ENCODE measurements around the gene HCST. TPM values are rescaled to one million over a fixed set of nuclear protein-coding genes. Genes with fewer than 3 reads are reported as not detected.

Gene HCST
- 2.4 and 2.8 TPM in 2 replicates for total RNA-seq (2014; rRNA removed; shearing (Covaris generic))

- peaks cover 4% of the 10 kb centered on the region; the same call in 1 of the 2 replicates for H3K27me3 ChIP-seq (ENCODE audit: control insufficient read depth, insufficient read depth, low read length)
- H3K36me3 ChIP-seq (replicated peaks; ENCODE audit: control insufficient read depth, insufficient read depth, low read length): peaks cover 4% of the 10 kb centered on the region
- no peak for DNase-seq
- H3K4me3 ChIP-seq (ENCODE audit: insufficient read depth, low read depth, low read length): peak within 1 kb of the TSS; percentile 47
Observed at GRCh38 chr19:35901854-35902661, at the start of gene HCST. TSS of gene HCST (plus strand) at chr19:35902529. CDS start at chr19:35902594, 65 bp downstream.

GRCh38 chr19:35853038-35853756 is 49.1 kb upstream of the HCST start:
- Histone ChIP-seq H3K4me3 (ENCODE audit: insufficient read depth, low read depth, low read length) (no peak overlapping the region), H3K27me3 (ENCODE audit: control insufficient read depth, insufficient read depth, low read length) (peaks cover 64% of the 10 kb centered on the region), H3K36me3 (replicated peaks; ENCODE audit: control insufficient read depth, insufficient read depth, low read length) (no peaks in the 10 kb centered on the region)
- DNase-seq: no peak

GRCh38 chr19:35856546-35857149 is 45.7 kb upstream of the HCST start, which contains the start of gene KIRREL2:
TSS of gene KIRREL2 (plus strand) at chr19:35856911. CDS start at chr19:35857120, 209 bp downstream.
- DNase-seq: peak; percentile 95

GRCh38 chr19:35858311-35858710 is 44.0 kb upstream of the HCST start:
- Histone ChIP-seq H3K36me3 (replicated peaks; ENCODE audit: control insufficient read depth, insufficient read depth, low read length) (no peaks in the 10 kb centered on the region), H3K27me3 (ENCODE audit: control insufficient read depth, insufficient read depth, low read length) (peaks cover 82% of the 10 kb centered on the region), H3K4me3 (ENCODE audit: insufficient read depth, low read depth, low read length) (no peak overlapping the region)
- DNase-seq: no peak

More at GRCh38 chr19:35856546-35857149, 45.7 kb upstream of the HCST start, which contains the start of gene KIRREL2:
- Histone ChIP-seq H3K27me3 (ENCODE audit: control insufficient read depth, insufficient read depth, low read length) (peaks cover 78% of the 10 kb centered on the region), H3K4me3 (ENCODE audit: insufficient read depth, low read depth, low read length) (peak within 1 kb of the TSS; percentile 61), H3K36me3 (replicated peaks; ENCODE audit: control insufficient read depth, insufficient read depth, low read length) (no peaks in the 10 kb centered on the region)

- peaks cover 85% of the 10 kb centered on the region for H3K27me3 ChIP-seq (ENCODE audit: control insufficient read depth, insufficient read depth, low read length)
- H3K4me3 ChIP-seq (ENCODE audit: insufficient read depth, low read depth, low read length): no peak overlapping the region
- DNase-seq: no peak
- no peaks in the 10 kb centered on the region for H3K36me3 ChIP-seq (replicated peaks; ENCODE audit: control insufficient read depth, insufficient read depth, low read length)
Observed at GRCh38 chr19:35859414-35859813, 42.9 kb upstream of the HCST start.

- Histone ChIP-seq H3K27me3 (ENCODE audit: control insufficient read depth, insufficient read depth, low read length) (peaks cover 81% of the 10 kb centered on the region), H3K4me3 (ENCODE audit: insufficient read depth, low read depth, low read length) (peak overlapping the region; percentile 47), H3K36me3 (replicated peaks; ENCODE audit: control insufficient read depth, insufficient read depth, low read length) (no peaks in the 10 kb centered on the region)
Observed at GRCh38 chr19:35860436-35860817, 41.9 kb upstream of the HCST start.

GRCh38 chr19:35860818-35861639 is 41.3 kb upstream of the HCST start:
- Histone ChIP-seq H3K36me3 (replicated peaks; ENCODE audit: control insufficient read depth, insufficient read depth, low read length) (no peaks in the 10 kb centered on the region), H3K4me3 (ENCODE audit: insufficient read depth, low read depth, low read length) (peak overlapping the region; percentile 47), H3K27me3 (ENCODE audit: control insufficient read depth, insufficient read depth, low read length) (peaks cover 82% of the 10 kb centered on the region)
- peak; percentile 99 for DNase-seq

More at GRCh38 chr19:35860436-35860817, 41.9 kb upstream of the HCST start:
- peak; percentile 77 for DNase-seq

GRCh38 chr19:35861640-35862160 is 40.6 kb upstream of the HCST start:
- DNase-seq: peak; percentile 80
- Histone ChIP-seq H3K4me3 (ENCODE audit: insufficient read depth, low read depth, low read length) (peak overlapping the region; percentile 47), H3K27me3 (ENCODE audit: control insufficient read depth, insufficient read depth, low read length) (peaks cover 80% of the 10 kb centered on the region), H3K36me3 (replicated peaks; ENCODE audit: control insufficient read depth, insufficient read depth, low read length) (no peaks in the 10 kb centered on the region)

GRCh38 chr19:35862528-35862927 is 39.8 kb upstream of the HCST start:
- Histone ChIP-seq H3K36me3 (replicated peaks; ENCODE audit: control insufficient read depth, insufficient read depth, low read length) (no peaks in the 10 kb centered on the region), H3K4me3 (ENCODE audit: insufficient read depth, low read depth, low read length) (no peak overlapping the region), H3K27me3 (ENCODE audit: control insufficient read depth, insufficient read depth, low read length) (peaks cover 74% of the 10 kb centered on the region)
- DNase-seq: peak; percentile 59

GRCh38 chr19:35863018-35863417 is 39.3 kb upstream of the HCST start:
- H3K36me3 ChIP-seq (replicated peaks; ENCODE audit: control insufficient read depth, insufficient read depth, low read length): no peaks in the 10 kb centered on the region
- no peak overlapping the region for H3K4me3 ChIP-seq (ENCODE audit: insufficient read depth, low read depth, low read length)
- peaks cover 77% of the 10 kb centered on the region for H3K27me3 ChIP-seq (ENCODE audit: control insufficient read depth, insufficient read depth, low read length)

GRCh38 chr19:35868172-35868822 is 34.0 kb upstream of the HCST start, which contains the start of gene APLP1:
TSS of gene APLP1 (plus strand) at chr19:35868574. CDS start at chr19:35868637, 63 bp downstream.
- peak; percentile 91 for DNase-seq
- peak within 1 kb of the TSS; percentile 47 for H3K4me3 ChIP-seq (ENCODE audit: insufficient read depth, low read depth, low read length)
- no peaks in the 10 kb centered on the region for H3K36me3 ChIP-seq (replicated peaks; ENCODE audit: control insufficient read depth, insufficient read depth, low read length)
- peaks cover 41% of the 10 kb centered on the region for H3K27me3 ChIP-seq (ENCODE audit: control insufficient read depth, insufficient read depth, low read length)

More at GRCh38 chr19:35863018-35863417, 39.3 kb upstream of the HCST start:
- no peak for DNase-seq

- DNase-seq: no peak
- peak overlapping the region; percentile 47 for H3K4me3 ChIP-seq (ENCODE audit: insufficient read depth, low read depth, low read length)
- H3K36me3 ChIP-seq (replicated peaks; ENCODE audit: control insufficient read depth, insufficient read depth, low read length): no peaks in the 10 kb centered on the region
- H3K27me3 ChIP-seq (ENCODE audit: control insufficient read depth, insufficient read depth, low read length): peaks cover 41% of the 10 kb centered on the region
Observed at GRCh38 chr19:35868823-35869326, 33.5 kb upstream of the HCST start.
